Spleen (tissue), 11 donors: ENCODE results near the gene ZNF844. TPM values are rescaled to one million over a fixed set of nuclear protein-coding genes. Genes with fewer than 3 reads are reported as not detected.

ENCODE experiments used
- DNase-seq: peaks from one replicate; pipeline ENCODE4 v3.0.0-alpha.2; 2020
- H3K27ac ChIP-seq, 8 donors: fragments of 200-600 bp; sonication (generic) in 7 of 8; 1 replicate in 4 of 8; 2 replicates in 4 of 8; pipeline versions ENCODE4 v1.5.0 to v1.8.0; 2016 to 2021; ENCODE audit warnings: inconsistent platforms in 4 of 8, mild to moderate bottlenecking in 4 of 8, moderate library complexity in 1 of 8
- H3K27me3 ChIP-seq, 7 donors: fragments of 200-600 bp; sonication (generic) in 6 of 7; replicated peaks in 1 of 7; 1 replicate in 4 of 7; 2 replicates in 3 of 7; pipeline versions ENCODE4 v1.5.0 to v1.8.0; 2016 to 2021; ENCODE audit warnings: inconsistent platforms in 3 of 7, mild to moderate bottlenecking in 1 of 7
- H3K36me3 ChIP-seq, 6 donors: fragments of 200-600 bp; sonication (generic) in 5 of 6; 1 replicate in 4 of 6; 2 replicates in 2 of 6; pipeline versions ENCODE4 v1.5.0 to v1.8.0; 2016 to 2021; ENCODE audit warnings: inconsistent platforms in 2 of 6
- H3K4me1 ChIP-seq, 6 donors: fragments of 200-600 bp; sonication (generic) in 5 of 6; 1 replicate in 3 of 6; 2 replicates in 3 of 6; pipeline versions ENCODE4 v1.5.0 to v1.8.0; 2016 to 2021; ENCODE audit warnings: inconsistent platforms in 3 of 6
- H3K4me3 ChIP-seq, 8 donors: fragments of 200-600 bp; sonication (generic) in 7 of 8; 1 replicate in 4 of 8; 2 replicates in 4 of 8; pipeline versions ENCODE4 v1.5.0 to v1.8.0; 2016 to 2021; ENCODE audit warnings: inconsistent platforms in 4 of 8, mild to moderate bottlenecking in 4 of 8, moderate library complexity in 2 of 8
- H3K9me3 ChIP-seq, 8 donors: fragments of 200-600 bp; sonication (generic) in 7 of 8; 1 replicate in 4 of 8; 2 replicates in 4 of 8; pipeline versions ENCODE4 v1.5.0 to v1.8.0; 2016 to 2021; ENCODE audit warnings: inconsistent platforms in 4 of 8
- CTCF ChIP-seq, 11 experiments: fragments of 200-600 bp in 7 of 11; fragments of 450-650 bp in 4 of 11; sonication (generic) in 4 of 11; IDR thresholded peaks in 8 of 11; conservative IDR thresholded peaks in 3 of 11; 1 replicate in 7 of 11; 2 replicates in 4 of 11; pipeline versions ENCODE4 v1.4.0 to v1.8.0; 2016 to 2021; ENCODE audit warnings: antibody characterized with exemption in 11 of 11, inconsistent platforms in 4 of 11, mild to moderate bottlenecking in 1 of 11
- POLR2A ChIP-seq, 3 donors: fragments of 450-650 bp; IDR thresholded peaks; one replicate each; pipeline ENCODE4 v1.5.1; 2017; ENCODE audit warnings: antibody characterized with exemption in 3 of 3, mild to moderate bottlenecking in 1 of 3
- POLR2AphosphoS5 ChIP-seq, 3 donors: sonication (generic); formaldehyde crosslinking; IDR thresholded peaks; one replicate each; pipeline ENCODE4 v1.5.1; 2017; ENCODE audit warnings: antibody characterized with exemption in 3 of 3
- WGBS, 5 donors: extraction: QIAGEN DNeasy Blood & Tissue Kit in 3 of 5; methylation state at CpG; one replicate each; pipeline versions ENCODE4 v1.1.5 to v1.1.7; 2013 to 2018; 5-methylcytosine and 5-hydroxymethylcytosine counted together
- intact Hi-C: fragments of 100-400 bp; cut with DNase I; formaldehyde crosslinking; loops from one replicate; pipeline ENCODE4 v1.15.0; 2023; ENCODE audit warnings: low total_unique reads
- polyA plus RNA-seq, 3 donors: library from polyadenylated mRNA; stranded (reverse); fragments of 200-250 nt; gene quantifications; one replicate each; pipeline ENCODE4 v1.2.1, GENCODE V29; 2013
- total RNA-seq, 7 donors: library from RNA; depleted of rRNA in 3 of 7; stranded (reverse); fragments of >200 nt in 3 of 7; fragmentation: NEBNext Ultra II Directional in 4 of 7; extraction: Animal tissue kit (Norgen Biotek cat#: 25700) in 4 of 7; gene quantifications; one replicate each; pipeline versions ENCODE4 v1.1.0 to v1.2.1, GENCODE V29; 2016 to 2021
- donor health status: healthy with polysubstance abuse.
- donor health status: DM: no; HTN: no; CAD: no; lungs with moderate emphysema.
- donor health status: DM: no; HTN: no; CAD: no.
- donor health status: Bipolar disorder and iron deficiency.
- donor health status: healthy.
- donor health status: DM: no; HTN: no; CAD: no.
- donor health status: DM: yes; HTN: yes; CAD: no.

The ZNF844 gene
- total and polyA plus RNA-seq, 10 donors, result 2.0 to 14.5 (median 8.5) TPM

- H3K4me3 ChIP-seq, result no peak overlapping the region
- no peak overlapping the region for H3K27ac ChIP-seq
- intact Hi-C loops, result no loop called here
- H3K9me3 ChIP-seq, result peaks cover 0 to 51% (median 24%) of the 10 kb centered on the region in 8 donors
- DNase-seq, result no peak
- H3K36me3 ChIP-seq, result peaks cover 0 to 65% (median 2%) of the 10 kb centered on the region in 6 donors
- H3K27me3 ChIP-seq, result no peaks in the 10 kb centered on the region
- no peaks in the 10 kb centered on the region for H3K4me1 ChIP-seq
- WGBS, 5 donors, result 47 to 50% (median 50%) methylated on average over 2 of the region's 2 CpGs
- TF ChIP-seq POLR2AphosphoS5 (IDR thresholded peaks at IDR 0.05) (no peak), CTCF (IDR thresholded peaks at IDR 0.05 in 8 of 11, conservative IDR thresholded peaks at IDR 0.05 in 3 of 11) (no peak), POLR2A (IDR thresholded peaks at IDR 0.05) (no peak)
Observed at GRCh38 chr19:12111176-12111575, 46.6 kb downstream of the ZNF844 start.

GRCh38 chr19:12111943-12112637 is 47.6 kb downstream of the ZNF844 start:
- intact Hi-C loops, result no loop called here
- no peak for TF ChIP-seq CTCF (IDR thresholded peaks at IDR 0.05 in 8 of 11, conservative IDR thresholded peaks at IDR 0.05 in 3 of 11)
- no peak for TF ChIP-seq POLR2AphosphoS5 (IDR thresholded peaks at IDR 0.05)
- TF ChIP-seq POLR2A (IDR thresholded peaks at IDR 0.05), result no peak
- H3K27me3 ChIP-seq, result no peaks in the 10 kb centered on the region
- peaks cover 0 to 68% (median 2%) of the 10 kb centered on the region in 6 donors for H3K36me3 ChIP-seq
- H3K9me3 ChIP-seq, result peaks cover 0 to 52% (median 24%) of the 10 kb centered on the region in 8 donors
- H3K4me3 ChIP-seq, result no peak overlapping the region
- H3K4me1 ChIP-seq, result no peaks in the 10 kb centered on the region
- DNase-seq, result no peak
- no peak overlapping the region for H3K27ac ChIP-seq
- 87 to 97% (median 96%) methylated on average over 8 of the region's 8 CpGs for WGBS, 5 donors

- DNase-seq, result no peak
- WGBS, 5 donors, result 76 to 93% (median 89%) methylated on average over 8 of the region's 8 CpGs
- no peak for TF ChIP-seq POLR2AphosphoS5 (IDR thresholded peaks at IDR 0.05)
- TF ChIP-seq CTCF (IDR thresholded peaks at IDR 0.05 in 8 of 11, conservative IDR thresholded peaks at IDR 0.05 in 3 of 11), result no peak
- no peak for TF ChIP-seq POLR2A (IDR thresholded peaks at IDR 0.05)
Observed at GRCh38 chr19:12112701-12113100, 48.2 kb downstream of the ZNF844 start.

GRCh38 chr19:12113121-12113520 is 48.6 kb downstream of the ZNF844 start:
- no peak for DNase-seq

More at GRCh38 chr19:12112701-12113100, 48.2 kb downstream of the ZNF844 start:
- Histone ChIP-seq H3K9me3 (peaks cover 0 to 58% (median 24%) of the 10 kb centered on the region in 8 donors), H3K27me3 (no peaks in the 10 kb centered on the region), H3K27ac (no peak overlapping the region), H3K36me3 (peaks cover 0 to 73% (median 2%) of the 10 kb centered on the region in 6 donors), H3K4me3 (no peak overlapping the region), H3K4me1 (no peaks in the 10 kb centered on the region)
- intact Hi-C loops, result no loop called here

More at GRCh38 chr19:12113121-12113520, 48.6 kb downstream of the ZNF844 start:
- TF ChIP-seq POLR2AphosphoS5 (IDR thresholded peaks at IDR 0.05), result no peak
- TF ChIP-seq CTCF (IDR thresholded peaks at IDR 0.05 in 8 of 11, conservative IDR thresholded peaks at IDR 0.05 in 3 of 11), result no peak
- TF ChIP-seq POLR2A (IDR thresholded peaks at IDR 0.05), result no peak
- 88 to 97% (median 96%) methylated on average over 5 of the region's 5 CpGs for WGBS, 5 donors
- H3K27ac ChIP-seq, result no peak overlapping the region
- intact Hi-C loops, result no loop called here
- no peaks in the 10 kb centered on the region for H3K4me1 ChIP-seq
- H3K9me3 ChIP-seq, result peaks cover 0 to 59% (median 24%) of the 10 kb centered on the region in 8 donors
- no peak overlapping the region for H3K4me3 ChIP-seq
- H3K36me3 ChIP-seq, result peaks cover 0 to 73% (median 2%) of the 10 kb centered on the region in 6 donors
- no peaks in the 10 kb centered on the region for H3K27me3 ChIP-seq
